HepG2 (cell line): ENCODE results near the gene ZNF451. TPM values are rescaled to one million over a fixed set of nuclear protein-coding genes. Genes with fewer than 3 reads are reported as not detected.

Experiments
- CEBPB ChIP-seq: IDR thresholded peaks from 2 replicates; pipeline ENCODE4 v1.6.1; 2011; ENCODE audit warnings: low read depth, low read length, improper control_type of control experiment, borderline replicate concordance
- IRF2 ChIP-seq: IDR thresholded peaks from 2 replicates; pipeline ENCODE4 v1.6.1; 2018; ENCODE audit warnings: missing genetic modification reagents, missing compliant biosample characterization
- ISX ChIP-seq: sonication (generic); formaldehyde crosslinking; conservative IDR thresholded peaks from 2 replicates; pipeline ENCODE4 v1.5.0; 2020; ENCODE audit warnings: missing genetic modification reagents
- MXI1 ChIP-seq: IDR thresholded peaks from 3 replicates; pipeline ENCODE4 v1.6.1; 2012; ENCODE audit warnings: low read depth, low read length, inconsistent platforms, borderline replicate concordance
- STAG1 ChIP-seq: sonication (generic); formaldehyde crosslinking; IDR thresholded peaks from 2 replicates; pipeline ENCODE4 v1.4.0; 2020; ENCODE audit warnings: missing genetic modification reagents
- ZFP37 ChIP-seq: sonication (generic); formaldehyde crosslinking; IDR thresholded peaks from 2 replicates; pipeline ENCODE4 v1.4.0; 2020; ENCODE audit warnings: missing genetic modification reagents, borderline replicate concordance
- ZNF329 ChIP-seq: sonication (generic); formaldehyde crosslinking; IDR thresholded peaks from 2 replicates; pipeline ENCODE4 v1.9.0; 2021; ENCODE audit warnings: low read depth, mild to moderate bottlenecking, missing genetic modification reagents
- polyA plus RNA-seq, 8 experiments: library from polyadenylated mRNA; depleted of rRNA in 3 of 8; stranded (reverse) in 7 of 8; unstranded in 1 of 8; fragments of >200 nt; fragmentation: Illumina TruSeq in 4 of 8; extraction: Trizol in 4 of 8; gene quantifications; 2 replicates each; pipeline versions ENCODE4 v1.2.1 to v1.2.3, GENCODE V29; 2011 to 2016; ENCODE audit warnings: low read depth in 4 of 8, missing spikeins in 1 of 8, mixed read lengths in 1 of 8; ENCODE audit not compliant: insufficient read depth in 1 of 8
- total RNA-seq, 5 experiments: library from RNA; depleted of rRNA; stranded (reverse); fragments of >200 nt; fragmentation: Illumina TruSeq; extraction: Trizol; gene quantifications; 2 replicates each; pipeline ENCODE4 v1.2.3, GENCODE V29; 2016; ENCODE audit warnings: low read depth in 1 of 5
- TF ChIP-seq, protein P1 (sequence below): sonication (generic); formaldehyde crosslinking; IDR thresholded peaks from 2 replicates; pipeline ENCODE4 v1.4.0; 2020; ENCODE audit warnings: missing genetic modification reagents
- TF ChIP-seq, protein P2 (sequence below): sonication (generic); formaldehyde crosslinking; IDR thresholded peaks from 2 replicates; pipeline ENCODE4 v1.8.0; 2022; ENCODE audit warnings: mild to moderate bottlenecking, missing genetic modification reagents, moderate library complexity
- TF ChIP-seq, protein P3 (sequence below): IDR thresholded peaks from 2 replicates; pipeline ENCODE4 v1.4.0; 2020; ENCODE audit warnings: mild to moderate bottlenecking, missing genetic modification reagents
- TF ChIP-seq, protein P4 (sequence below): sonication (generic); formaldehyde crosslinking; conservative IDR thresholded peaks from 2 replicates; pipeline ENCODE4 v1.5.0; 2020; ENCODE audit warnings: missing genetic modification reagents
- TF ChIP-seq, protein P5 (sequence below): IDR thresholded peaks from 2 replicates; pipeline ENCODE4 v1.6.1; 2012; ENCODE audit warnings: low read depth, low read length, improper control_type of control experiment
- TF ChIP-seq, protein P6 (sequence below): sonication (generic); formaldehyde crosslinking; IDR thresholded peaks from 2 replicates; pipeline ENCODE4 v1.8.0; 2022; ENCODE audit warnings: missing genetic modification reagents, mild to moderate bottlenecking, moderate library complexity, borderline replicate concordance

Gene ZNF451
- total and polyA plus RNA-seq, 2 of the 13 experiments (the other 11 are each of a cell fraction or from before 2014, with no cell fraction given) = 32.1 to 65.7 TPM

DNA sequence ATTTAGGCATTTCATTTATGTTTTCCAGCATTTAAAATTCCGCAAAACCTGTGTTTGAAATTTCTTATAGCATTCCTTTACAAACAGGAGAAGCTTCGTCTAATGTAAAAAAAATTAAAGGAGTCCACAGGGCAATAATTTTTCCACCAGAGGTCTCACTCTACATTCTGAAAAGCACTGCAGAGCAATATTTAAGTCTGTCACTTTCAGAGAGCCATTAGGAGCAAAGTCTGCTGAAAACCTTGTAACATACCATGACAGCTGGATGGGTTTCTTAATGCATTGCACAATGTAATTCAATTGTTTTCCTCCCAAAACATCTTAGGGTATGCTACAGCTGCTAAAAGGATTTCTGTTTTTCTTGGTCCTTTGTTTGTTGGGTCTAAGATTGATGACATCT lies 100.2 kb downstream of the ZNF451 start (continued):
- TF ChIP-seq, protein P1, sequence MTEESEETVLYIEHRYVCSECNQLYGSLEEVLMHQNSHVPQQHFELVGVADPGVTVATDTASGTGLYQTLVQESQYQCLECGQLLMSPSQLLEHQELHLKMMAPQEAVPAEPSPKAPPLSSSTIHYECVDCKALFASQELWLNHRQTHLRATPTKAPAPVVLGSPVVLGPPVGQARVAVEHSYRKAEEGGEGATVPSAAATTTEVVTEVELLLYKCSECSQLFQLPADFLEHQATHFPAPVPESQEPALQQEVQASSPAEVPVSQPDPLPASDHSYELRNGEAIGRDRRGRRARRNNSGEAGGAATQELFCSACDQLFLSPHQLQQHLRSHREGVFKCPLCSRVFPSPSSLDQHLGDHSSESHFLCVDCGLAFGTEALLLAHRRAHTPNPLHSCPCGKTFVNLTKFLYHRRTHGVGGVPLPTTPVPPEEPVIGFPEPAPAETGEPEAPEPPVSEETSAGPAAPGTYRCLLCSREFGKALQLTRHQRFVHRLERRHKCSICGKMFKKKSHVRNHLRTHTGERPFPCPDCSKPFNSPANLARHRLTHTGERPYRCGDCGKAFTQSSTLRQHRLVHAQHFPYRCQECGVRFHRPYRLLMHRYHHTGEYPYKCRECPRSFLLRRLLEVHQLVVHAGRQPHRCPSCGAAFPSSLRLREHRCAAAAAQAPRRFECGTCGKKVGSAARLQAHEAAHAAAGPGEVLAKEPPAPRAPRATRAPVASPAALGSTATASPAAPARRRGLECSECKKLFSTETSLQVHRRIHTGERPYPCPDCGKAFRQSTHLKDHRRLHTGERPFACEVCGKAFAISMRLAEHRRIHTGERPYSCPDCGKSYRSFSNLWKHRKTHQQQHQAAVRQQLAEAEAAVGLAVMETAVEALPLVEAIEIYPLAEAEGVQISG (CRISPR knock-in tag) = no peak
- no peak for TF ChIP-seq ZFP37 (CRISPR knock-in tag)
- TF ChIP-seq, protein P2, sequence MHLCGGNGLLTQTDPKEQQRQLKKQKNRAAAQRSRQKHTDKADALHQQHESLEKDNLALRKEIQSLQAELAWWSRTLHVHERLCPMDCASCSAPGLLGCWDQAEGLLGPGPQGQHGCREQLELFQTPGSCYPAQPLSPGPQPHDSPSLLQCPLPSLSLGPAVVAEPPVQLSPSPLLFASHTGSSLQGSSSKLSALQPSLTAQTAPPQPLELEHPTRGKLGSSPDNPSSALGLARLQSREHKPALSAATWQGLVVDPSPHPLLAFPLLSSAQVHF = no peak
- TF ChIP-seq, protein P3, sequence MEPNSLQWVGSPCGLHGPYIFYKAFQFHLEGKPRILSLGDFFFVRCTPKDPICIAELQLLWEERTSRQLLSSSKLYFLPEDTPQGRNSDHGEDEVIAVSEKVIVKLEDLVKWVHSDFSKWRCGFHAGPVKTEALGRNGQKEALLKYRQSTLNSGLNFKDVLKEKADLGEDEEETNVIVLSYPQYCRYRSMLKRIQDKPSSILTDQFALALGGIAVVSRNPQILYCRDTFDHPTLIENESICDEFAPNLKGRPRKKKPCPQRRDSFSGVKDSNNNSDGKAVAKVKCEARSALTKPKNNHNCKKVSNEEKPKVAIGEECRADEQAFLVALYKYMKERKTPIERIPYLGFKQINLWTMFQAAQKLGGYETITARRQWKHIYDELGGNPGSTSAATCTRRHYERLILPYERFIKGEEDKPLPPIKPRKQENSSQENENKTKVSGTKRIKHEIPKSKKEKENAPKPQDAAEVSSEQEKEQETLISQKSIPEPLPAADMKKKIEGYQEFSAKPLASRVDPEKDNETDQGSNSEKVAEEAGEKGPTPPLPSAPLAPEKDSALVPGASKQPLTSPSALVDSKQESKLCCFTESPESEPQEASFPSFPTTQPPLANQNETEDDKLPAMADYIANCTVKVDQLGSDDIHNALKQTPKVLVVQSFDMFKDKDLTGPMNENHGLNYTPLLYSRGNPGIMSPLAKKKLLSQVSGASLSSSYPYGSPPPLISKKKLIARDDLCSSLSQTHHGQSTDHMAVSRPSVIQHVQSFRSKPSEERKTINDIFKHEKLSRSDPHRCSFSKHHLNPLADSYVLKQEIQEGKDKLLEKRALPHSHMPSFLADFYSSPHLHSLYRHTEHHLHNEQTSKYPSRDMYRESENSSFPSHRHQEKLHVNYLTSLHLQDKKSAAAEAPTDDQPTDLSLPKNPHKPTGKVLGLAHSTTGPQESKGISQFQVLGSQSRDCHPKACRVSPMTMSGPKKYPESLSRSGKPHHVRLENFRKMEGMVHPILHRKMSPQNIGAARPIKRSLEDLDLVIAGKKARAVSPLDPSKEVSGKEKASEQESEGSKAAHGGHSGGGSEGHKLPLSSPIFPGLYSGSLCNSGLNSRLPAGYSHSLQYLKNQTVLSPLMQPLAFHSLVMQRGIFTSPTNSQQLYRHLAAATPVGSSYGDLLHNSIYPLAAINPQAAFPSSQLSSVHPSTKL (CRISPR knock-in tag) = 0 out of 2 replicates have a peak, but pooled peaks have one; percentile 13
- TF ChIP-seq IRF2 = 0 out of 2 replicates have a peak, but pooled peaks have one; percentile 16
- TF ChIP-seq ZNF329 (CRISPR knock-in tag) = no peak
- TF ChIP-seq, protein P4, sequence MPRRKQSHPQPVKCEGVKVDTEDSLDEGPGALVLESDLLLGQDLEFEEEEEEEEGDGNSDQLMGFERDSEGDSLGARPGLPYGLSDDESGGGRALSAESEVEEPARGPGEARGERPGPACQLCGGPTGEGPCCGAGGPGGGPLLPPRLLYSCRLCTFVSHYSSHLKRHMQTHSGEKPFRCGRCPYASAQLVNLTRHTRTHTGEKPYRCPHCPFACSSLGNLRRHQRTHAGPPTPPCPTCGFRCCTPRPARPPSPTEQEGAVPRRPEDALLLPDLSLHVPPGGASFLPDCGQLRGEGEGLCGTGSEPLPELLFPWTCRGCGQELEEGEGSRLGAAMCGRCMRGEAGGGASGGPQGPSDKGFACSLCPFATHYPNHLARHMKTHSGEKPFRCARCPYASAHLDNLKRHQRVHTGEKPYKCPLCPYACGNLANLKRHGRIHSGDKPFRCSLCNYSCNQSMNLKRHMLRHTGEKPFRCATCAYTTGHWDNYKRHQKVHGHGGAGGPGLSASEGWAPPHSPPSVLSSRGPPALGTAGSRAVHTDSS (CRISPR knock-in tag) = no peak
- no peak for TF ChIP-seq ISX (CRISPR knock-in tag)
- TF ChIP-seq CEBPB = peak; percentile 83
- TF ChIP-seq STAG1 (CRISPR knock-in tag) = peak; percentile 62
- TF ChIP-seq, protein P5, sequence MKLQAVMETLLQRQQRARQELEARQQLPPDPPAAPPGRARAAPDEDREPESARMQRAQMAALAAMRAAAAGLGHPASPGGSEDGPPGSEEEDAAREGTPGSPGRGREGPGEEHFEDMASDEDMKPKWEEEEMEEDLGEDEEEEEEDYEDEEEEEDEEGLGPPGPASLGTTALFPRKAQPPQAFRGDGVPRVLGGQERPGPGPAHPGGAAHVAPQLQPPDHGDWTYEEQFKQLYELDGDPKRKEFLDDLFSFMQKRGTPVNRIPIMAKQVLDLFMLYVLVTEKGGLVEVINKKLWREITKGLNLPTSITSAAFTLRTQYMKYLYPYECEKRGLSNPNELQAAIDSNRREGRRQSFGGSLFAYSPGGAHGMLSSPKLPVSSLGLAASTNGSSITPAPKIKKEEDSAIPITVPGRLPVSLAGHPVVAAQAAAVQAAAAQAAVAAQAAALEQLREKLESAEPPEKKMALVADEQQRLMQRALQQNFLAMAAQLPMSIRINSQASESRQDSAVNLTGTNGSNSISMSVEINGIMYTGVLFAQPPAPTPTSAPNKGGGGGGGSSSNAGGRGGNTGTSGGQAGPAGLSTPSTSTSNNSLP = peak; percentile 28; the same call in 1 of the 2 replicates
- no peak for TF ChIP-seq MXI1
- TF ChIP-seq, protein P6, sequence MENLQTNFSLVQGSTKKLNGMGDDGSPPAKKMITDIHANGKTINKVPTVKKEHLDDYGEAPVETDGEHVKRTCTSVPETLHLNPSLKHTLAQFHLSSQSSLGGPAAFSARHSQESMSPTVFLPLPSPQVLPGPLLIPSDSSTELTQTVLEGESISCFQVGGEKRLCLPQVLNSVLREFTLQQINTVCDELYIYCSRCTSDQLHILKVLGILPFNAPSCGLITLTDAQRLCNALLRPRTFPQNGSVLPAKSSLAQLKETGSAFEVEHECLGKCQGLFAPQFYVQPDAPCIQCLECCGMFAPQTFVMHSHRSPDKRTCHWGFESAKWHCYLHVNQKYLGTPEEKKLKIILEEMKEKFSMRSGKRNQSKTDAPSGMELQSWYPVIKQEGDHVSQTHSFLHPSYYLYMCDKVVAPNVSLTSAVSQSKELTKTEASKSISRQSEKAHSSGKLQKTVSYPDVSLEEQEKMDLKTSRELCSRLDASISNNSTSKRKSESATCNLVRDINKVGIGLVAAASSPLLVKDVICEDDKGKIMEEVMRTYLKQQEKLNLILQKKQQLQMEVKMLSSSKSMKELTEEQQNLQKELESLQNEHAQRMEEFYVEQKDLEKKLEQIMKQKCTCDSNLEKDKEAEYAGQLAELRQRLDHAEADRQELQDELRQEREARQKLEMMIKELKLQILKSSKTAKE (CRISPR knock-in tag) = no peak
